ENCODE measurements around the gene SLC2A4. TPM values are rescaled to one million over a fixed set of nuclear protein-coding genes. Genes with fewer than 3 reads are reported as not detected.
A peak's percentile ranks its signal among the peaks of the same experiment; 100 is the strongest.
"Not testable (repeated sequence)": the region's sequence is repeated elsewhere in the genome, so short reads cannot be mapped to it uniquely, and the experiment has no call there.

Gene SLC2A4
- total RNA-seq, 1 experiment from 2014 or later, result 0.03 TPM

DNA sequence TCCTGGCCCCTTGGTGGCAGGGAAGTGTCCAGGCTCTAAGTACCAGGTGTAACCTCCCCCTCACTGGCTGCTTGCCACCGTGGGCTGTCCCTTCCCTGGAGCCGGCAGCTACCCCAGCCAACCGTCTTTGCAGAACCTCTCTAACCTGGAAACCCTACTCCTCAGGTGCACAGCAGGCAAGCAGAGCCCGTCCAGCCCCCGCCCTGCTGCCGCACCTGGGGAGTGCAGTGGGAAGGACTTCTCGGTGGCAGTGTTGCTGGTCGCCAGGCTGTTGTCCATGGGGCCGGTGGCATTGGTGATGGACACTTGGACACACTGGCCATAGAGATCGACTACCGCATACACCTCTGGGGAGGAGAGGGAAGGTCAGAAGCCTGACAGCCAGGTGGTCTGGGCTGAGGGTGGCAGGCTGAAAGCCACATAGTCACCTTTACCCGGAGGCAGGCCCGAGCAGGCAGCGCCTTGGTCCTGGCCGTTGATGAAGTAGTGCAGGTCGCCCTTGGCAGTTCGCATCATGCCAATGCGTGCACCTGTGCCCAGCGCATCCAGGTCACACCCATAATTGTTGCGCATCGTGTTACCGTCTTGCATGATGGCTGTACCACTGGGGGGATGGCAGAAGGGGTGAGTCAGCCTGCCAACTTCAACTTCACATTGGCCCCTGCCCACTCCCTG, 41.1 kb downstream of the SLC2A4 start:
- DNase-seq (ENCODE audit: low read depth), result no peak

DNA sequence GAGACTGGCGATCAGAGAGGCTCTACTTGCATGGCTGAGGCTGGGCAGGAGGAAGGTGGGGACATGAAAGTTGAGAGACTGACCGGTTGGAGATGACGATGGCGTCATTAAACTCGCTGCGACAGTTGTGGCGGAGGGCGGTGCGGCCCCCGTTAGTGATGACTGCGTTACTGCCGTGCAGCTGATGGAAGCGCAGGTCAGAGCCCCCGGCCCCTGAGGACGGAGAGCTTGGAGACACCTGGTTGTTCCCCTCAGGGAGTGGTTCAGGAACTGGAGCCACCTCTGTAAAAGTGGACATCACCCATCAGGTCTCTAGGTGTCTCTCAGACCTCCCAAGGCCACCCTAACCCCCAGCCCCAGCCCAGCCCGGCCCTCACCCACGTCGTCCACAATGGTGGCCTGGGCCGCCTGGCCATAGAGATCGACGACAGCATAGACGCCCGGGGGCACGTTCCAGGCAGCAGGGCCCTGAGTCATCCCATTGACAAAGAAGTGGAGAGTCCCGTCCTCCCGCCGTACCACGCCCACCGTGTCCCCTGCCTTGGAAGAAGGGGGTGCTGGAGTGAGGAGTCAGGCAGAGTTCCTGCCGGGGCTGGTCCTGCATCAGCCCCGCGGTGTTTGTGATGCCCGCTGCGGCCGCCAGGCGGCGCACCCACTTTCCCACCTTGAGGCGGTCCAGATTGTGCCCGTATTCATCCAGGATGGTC, 42.4 kb downstream of the SLC2A4 start:
- peak; percentile 30 for DNase-seq (ENCODE audit: low read depth)

DNA sequence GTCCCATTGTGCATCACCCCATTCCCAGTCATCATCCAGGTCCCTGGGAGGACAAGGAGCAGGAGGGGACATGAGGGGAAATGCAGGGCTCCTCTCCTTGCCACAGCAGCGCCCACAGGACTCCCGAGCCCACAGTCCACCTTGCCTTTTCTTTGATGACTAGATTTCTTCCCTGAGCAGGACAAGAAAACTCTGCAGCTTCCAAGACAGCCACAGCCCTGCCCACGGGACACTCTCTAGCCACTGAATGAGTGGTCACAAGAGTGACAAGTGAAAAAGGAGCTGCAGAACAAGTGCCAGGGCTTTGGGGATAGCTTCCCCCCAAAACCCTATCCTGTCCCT, 42.9 kb downstream of the SLC2A4 start:
- no peak for DNase-seq (ENCODE audit: low read depth)

DNA sequence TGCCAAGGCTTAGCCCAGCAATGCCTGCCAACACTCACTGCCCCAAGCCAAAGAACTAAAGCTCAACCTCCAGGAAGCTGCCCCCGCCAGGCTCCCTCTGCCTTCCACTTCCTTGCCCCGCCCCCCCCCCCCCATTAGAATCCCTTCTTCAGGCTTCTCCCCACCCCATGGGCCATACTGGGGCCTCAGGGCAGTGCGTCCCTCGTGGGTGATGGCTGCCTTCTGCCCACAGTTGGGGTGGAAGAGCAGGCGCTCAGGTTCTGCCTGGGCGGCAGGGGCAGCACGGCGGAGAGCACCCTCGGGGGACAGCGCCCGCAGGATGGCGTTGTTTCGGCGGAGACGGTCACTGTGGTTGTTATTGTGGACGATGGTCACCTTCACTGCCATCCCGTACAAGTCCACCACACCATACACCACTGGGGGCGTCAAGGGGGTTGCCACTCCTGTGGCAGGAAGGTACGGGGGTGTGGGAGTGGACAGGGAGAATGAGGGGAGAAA, 43.6 kb downstream of the SLC2A4 start:
- DNase-seq (ENCODE audit: low read depth), result no peak

DNA sequence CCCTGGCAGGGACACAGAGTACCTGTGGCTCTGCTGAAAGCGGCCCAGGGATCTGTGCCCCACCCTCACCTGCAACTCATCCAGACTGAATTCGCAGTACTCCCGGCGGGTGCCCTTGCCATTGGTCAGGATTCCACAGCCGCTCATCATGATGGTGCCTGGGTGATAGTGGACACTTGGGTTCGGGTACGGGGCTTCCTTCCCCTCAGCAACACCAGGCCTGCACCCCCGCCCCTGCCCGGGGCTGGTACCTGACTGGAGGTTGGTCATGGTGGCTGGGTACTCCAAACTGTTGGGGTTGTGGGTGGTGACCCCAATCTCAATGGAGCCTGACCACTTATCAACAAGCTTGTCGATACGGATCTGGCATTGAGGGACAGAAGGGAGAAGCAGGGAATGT, 44.7 kb downstream of the SLC2A4 start:
- DNase-seq (ENCODE audit: low read depth), result no peak

DNA sequence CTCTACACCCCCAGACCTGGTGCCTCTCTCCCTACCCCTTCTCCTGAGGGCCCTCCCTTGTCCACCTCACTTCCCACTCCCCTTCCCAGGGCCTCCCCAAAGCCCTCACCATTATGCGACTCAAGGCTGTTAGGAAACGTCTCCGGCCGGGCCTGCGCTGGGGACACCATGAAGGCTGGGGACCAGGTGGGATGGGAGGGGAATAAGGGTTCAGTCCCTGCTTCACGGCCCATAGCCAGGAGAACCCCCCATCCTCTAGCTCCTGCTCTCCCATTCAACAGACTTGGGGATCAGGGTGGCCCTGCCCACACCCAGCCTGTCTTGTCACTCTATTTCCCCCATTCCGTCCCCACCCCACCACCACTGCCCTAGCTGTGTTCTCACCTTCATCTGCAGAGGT, 45.5 kb downstream of the SLC2A4 start:
- DNase-seq (ENCODE audit: low read depth), result no peak

DNA sequence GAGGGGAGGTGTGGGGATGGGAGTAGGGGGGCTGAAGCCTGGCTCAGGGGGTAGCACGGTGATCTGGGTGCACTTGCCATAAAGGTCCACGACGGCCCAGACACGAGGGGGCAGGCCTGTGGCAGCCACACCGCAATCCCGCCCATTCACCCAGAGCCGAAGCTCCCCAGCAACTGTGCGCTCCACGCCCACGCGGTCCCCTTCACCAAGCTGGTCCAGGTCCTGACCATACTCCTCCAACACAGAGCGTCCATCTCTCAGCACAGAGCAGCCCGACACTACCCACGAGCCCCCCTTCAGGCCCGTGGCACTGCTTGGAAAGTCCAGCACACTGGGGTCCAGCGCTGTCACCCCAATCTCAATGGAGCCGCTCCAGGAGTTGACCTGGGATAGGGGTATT, 46.0 kb downstream of the SLC2A4 start:
- DNase-seq (ENCODE audit: low read depth), result no peak

DNA sequence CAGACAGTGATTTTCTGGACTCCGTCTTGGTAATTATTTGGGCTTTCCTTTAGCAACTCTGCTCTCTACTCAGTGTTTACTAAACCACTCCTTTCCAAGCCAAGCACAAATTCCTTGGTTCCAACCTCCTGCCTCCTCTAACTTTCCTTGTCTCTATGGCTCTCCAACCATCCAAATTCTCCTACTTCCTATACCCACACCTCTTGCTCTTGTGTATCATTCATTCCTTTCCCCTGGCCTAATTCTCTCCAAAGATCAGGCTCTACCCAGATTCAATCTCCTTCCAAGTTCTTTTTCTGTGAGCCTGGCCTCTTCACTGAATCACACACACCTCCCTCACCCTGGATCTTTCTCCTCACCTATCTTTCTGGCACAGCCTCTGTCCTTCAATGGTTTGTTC, 46.5 kb downstream of the SLC2A4 start:
- DNase-seq (ENCODE audit: low read depth), result no peak

DNA sequence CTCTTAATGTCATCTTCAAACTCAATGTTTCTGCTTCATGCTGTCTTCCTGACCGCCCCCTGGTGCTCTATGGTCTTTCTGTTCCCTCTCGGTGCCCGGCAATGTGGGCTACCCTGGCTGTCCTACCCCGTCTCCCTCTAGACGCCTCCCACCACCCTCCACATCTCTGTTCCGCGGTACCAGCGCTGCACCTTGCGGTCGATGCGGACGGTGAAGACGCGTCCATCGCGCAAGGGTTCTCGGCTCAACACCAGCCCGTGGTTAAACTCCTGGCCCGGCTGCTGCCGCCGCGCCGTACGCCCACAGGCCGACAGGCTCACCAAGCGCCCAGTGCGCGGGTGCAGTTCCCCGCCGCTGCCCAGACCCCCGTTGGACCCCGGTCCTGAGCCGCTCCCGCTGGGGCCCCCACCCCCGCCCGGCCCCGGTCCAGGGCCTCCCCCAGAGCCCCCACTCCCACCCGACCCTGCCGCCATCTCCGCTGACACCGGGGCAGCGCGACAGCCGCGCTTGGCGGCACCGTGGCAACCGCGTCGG, 47.4 kb downstream of the SLC2A4 start, which contains the start of gene NEURL4:
TSS of gene NEURL4 (minus strand) at position 496 of the 534 bp plus-strand sequence. CDS start at position 473, 23 bp downstream.
- no peak for DNase-seq (ENCODE audit: low read depth)

DNA sequence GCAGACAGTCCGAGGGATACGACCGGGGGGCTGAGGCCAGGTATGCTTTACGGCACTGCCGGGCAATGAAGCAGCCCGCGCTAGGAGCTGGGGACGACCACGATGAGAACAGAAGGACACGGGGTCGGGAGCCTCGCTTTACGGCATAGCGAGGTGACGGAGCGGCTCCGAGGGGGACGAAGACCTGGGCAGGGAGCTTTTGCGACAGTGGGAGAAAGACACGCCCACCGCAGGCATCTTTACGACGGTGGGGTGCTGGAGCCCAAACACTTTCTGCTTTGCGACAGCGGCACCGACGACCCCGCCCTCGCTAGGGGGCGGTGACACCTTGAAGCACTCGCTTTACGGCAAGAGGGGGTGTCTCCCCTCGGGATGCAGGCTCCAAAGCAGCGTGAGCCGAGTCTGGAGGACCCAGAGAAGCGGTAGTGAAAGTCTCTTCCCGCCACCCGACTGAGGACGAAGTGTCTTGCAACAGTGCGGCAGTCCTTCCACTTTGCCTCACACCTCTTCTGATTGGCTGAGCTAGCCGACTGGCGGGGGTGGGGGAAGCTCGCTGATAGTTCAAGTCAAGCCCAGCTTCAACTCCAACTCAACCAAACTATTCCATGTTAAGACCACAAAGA, 48.0 kb downstream of the SLC2A4 start:
- peak; percentile 100 for DNase-seq (ENCODE audit: low read depth)

DNA sequence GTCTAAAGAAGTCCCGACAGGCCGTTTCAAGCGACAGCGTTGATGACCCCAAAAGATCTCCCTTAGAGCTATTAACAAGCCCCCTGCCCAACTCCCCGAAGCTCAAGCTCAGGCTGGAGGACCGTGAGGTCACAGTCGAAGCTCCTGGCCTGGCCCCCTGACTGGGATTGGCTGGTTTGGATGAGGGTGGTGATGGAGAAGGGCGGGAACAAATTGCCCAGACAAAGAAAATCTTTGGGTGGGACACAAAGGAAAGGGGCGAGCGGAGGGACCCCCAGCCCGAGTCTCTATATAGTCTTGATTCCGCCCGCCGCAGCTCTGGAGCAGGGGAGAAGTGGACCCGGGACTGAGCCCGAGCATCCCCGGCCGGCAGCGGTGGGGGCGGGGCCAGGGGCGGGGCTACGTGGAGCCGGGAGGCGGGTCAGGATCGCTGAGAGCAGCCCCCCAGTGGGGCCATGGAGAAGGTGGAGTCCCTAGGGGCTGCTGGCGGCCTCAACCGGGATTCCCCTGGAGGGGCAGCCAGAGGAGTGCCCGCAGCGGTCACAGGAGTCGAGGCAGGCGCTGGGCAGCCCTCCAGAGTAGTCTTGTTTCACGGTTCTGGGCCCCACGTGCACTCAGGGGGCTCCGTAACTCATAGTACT, 48.6 kb downstream of the SLC2A4 start:
- DNase-seq (ENCODE audit: low read depth), result peak; percentile 78

DNA sequence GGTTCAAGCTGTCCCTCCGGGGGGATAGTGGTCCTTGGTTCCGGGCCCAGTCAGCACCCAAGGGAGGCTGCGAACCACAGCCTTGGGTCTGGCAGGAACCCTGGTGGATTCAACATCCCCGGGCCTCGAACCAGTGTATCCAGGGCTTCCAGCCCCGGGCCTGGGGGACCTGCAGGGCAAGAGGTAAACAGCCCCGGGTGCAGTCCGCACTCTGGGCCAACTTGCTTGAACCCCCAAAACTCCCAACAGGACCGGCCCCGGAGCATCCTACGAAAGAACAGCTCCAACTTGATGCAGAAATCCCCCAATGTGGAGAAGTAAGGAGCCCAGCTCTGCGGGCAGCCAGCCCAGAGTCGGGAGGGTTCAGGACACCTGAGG, 49.1 kb downstream of the SLC2A4 start:
- DNase-seq (ENCODE audit: low read depth), result no peak

DNA sequence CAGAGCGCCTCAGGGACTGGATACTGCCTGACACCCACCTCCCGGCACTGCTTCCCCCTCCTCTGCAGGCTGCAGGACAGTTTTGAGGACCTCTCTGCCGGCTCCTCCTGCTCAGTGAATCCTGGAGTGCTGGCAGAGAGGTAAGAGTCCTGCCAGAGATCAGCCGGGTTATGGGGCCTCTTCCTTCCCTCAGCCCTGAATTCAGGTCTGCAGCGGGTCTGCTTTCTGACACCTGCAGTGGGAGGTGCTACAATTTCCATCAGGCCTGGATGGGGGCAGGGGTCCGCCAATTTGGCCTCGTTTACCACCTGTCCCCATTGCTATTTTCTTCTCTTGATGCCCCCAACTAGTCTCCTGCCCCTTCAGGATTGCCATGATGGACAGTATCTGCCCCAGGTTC, 50.6 kb downstream of the SLC2A4 start:
- no peak for DNase-seq (ENCODE audit: low read depth)

DNA sequence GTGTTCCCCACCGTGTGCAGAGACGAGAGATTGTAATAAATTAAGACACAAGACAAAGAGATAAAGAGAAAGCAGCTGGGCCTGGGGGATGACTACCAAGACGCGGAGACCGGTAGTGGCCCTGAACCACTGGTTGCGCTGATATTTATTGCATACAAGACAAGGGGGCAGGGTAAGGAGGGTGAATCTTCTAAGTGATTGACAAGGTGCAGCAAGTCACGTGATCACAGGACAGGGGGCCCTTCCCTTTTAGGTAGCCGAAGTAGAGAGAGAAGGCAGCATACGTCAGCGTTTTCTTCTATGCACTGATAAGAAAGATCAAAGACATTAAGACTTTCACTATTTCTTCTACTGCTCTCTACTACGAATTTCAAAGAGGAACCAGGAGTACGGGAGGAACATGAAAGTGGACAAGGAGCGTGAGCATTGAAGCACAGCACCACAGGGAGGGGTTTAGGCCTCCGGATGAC, 51.1 kb downstream of the SLC2A4 start:
- not testable (repeated sequence) for DNase-seq (ENCODE audit: low read depth)

DNA sequence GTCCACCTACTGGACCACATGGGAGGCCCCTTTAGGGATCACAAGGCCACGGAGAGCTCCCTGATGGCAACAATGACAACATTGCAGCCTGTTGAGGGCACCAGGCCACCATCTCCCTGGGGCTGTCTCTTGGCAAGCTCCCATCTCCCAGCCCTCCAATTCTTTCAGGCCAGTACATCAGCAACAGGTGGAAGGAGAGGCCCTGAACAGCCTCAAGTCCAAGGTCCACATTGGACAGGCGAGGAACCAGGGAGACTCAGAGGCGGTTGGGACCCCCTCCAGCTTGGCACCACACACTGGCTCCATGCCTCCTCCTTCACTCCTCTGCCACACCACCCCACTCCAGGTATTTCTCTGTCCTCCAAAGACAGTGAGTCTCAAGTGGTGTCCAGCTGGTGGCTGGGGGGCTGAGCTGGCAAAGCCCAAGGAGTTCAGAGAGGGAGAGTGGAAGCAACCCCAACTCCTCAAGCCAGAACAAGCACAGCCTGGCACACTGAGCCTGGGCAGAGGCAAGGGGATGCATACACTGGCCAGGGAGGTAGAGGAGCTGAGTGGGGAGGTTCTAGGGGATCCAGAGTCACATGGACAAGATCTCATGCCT, 53.5 kb downstream of the SLC2A4 start:
- DNase-seq (ENCODE audit: low read depth), result no peak

DNA sequence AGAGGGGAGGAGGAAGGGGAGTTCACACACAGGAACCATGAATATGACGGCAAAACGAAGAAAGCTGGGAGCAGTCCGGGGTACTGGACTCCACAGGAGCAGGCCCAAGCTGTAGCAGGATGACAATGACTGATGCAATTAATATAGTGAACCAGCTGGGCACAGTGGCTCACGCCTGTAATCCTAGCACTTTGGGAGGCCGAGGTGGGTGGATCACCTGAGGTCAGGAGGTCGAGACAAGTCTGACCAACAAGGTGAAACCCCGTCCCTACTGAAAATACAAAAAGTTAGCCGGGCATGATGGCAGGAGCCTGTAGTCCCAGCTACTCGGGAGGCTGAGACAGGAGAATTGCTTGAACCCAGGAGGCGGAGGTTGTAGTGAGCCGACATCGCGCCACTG, 54.2 kb downstream of the SLC2A4 start:
- not testable (repeated sequence) for DNase-seq (ENCODE audit: low read depth)

DNA sequence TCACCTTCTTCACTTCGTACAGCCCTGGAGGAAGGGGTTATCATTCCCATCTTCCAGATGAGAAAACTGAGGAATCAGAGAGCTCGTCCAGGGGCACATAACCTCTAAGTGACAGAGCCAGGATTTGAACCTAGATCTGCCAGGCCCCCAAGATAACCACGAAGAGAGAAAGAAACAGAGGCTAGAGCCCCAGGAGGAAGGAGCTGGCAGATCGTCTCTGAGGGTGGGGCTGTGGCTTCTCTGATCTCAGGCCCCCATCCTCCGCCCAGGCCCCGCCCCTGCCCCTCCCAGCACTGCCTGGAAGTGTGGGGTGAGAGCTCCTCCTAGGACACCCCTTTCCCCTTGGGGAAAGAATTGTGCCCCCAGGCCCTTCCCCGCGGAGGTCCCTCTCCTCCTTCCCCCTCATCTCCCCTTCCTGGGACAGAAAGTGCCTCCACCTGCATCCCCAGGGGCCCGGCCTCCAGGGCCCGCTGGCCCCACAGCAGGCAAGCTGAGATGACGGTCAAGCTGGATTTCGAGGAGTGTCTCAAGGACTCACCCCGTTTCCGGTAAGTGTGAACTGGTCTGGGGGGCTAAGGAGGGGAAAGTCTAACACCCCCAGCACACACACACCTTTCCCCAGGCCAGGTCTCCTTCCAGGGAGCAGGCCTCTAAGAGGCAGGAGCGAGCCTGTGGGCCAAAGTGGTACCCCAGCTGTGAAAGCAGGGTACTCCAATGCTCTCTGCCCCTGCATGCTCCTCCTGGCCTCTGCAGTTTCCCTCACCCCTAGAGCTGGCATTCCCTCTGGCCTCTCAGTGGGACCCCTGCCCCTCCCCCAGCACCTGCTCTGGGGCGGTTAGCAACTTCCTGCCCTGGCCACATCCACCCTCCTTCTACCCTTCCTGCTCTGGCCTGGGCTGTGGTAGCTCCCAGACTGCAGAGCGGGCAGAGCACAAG, 55.0 kb downstream of the SLC2A4 start, which contains the start of gene ACAP1:
TSS of gene ACAP1 (plus strand) at position 290 of the 936 bp plus-strand sequence. CDS start at position 496, 206 bp downstream.
- DNase-seq (ENCODE audit: low read depth), result no peak

DNA sequence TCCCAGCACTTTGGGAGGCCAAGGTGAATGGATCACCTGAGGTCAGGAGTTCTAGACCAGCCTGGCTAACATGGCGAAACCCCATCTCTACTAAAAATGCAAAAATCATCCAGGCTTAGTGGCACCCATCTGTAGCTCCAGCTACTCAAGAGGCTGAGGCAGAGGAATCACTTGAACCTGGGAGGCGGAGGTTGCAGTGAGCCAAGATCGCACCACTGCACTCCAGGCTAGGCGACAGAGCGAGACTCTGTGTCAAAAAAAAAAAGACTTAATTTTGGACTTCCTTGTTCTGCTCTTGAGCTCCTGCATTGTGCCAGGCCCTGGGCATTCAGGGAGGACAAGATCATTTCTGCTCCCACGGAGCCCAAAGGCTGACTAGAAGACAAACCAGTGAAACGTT, 56.1 kb downstream of the SLC2A4 start:
- DNase-seq (ENCODE audit: low read depth), result not testable (repeated sequence)
